Stimulated activated naive CD8-positive, alpha-beta T cell treated with anti-CD3 and anti-CD28 coated beads, Interleukin-15, Interleukin-2, amounts not matched to agents 100 U/mL and 50 U/mL, for 24 hours (primary cell): ENCODE measurements around the gene NTSR2.
"Not testable (repeated sequence)": the region's sequence is repeated elsewhere in the genome, so short reads cannot be mapped to it uniquely, and the experiment has no call there.

ENCODE experiments used
- ATAC-seq: fragments of 150-1000 bp; cut with Tn5 transposase; one replicate; pipeline ENCODE4 v1.10.0; 2021
- DNase-seq: peaks from one replicate; pipeline ENCODE4 v3.0.0; 2021

The NTSR2 gene

GRCh38 chr2:11679486-11680181, 9.6 kb upstream of the NTSR2 start:
- ATAC-seq = no peak
- DNase-seq = no peak

- no peak for ATAC-seq
These were observed 9.0 kb upstream of the NTSR2 start for GRCh38 chr2:11679016-11679415.

GRCh38 chr2:11678306-11678960, 8.4 kb upstream of the NTSR2 start:
- ATAC-seq = no peak
- no peak for DNase-seq

More at GRCh38 chr2:11679016-11679415, 9.0 kb upstream of the NTSR2 start:
- DNase-seq = no peak

- no peak for ATAC-seq
These were observed 7.4 kb upstream of the NTSR2 start for GRCh38 chr2:11677136-11678055.

GRCh38 chr2:11676640-11677039, 6.6 kb upstream of the NTSR2 start:
- no peak for DNase-seq
- ATAC-seq = no peak

More at GRCh38 chr2:11677136-11678055, 7.4 kb upstream of the NTSR2 start:
- no peak for DNase-seq

- DNase-seq = no peak
These were observed 5.6 kb upstream of the NTSR2 start for GRCh38 chr2:11675423-11676112.

GRCh38 chr2:11674983-11675382, 5.0 kb upstream of the NTSR2 start:
- no peak for DNase-seq
- ATAC-seq = no peak

More at GRCh38 chr2:11675423-11676112, 5.6 kb upstream of the NTSR2 start:
- ATAC-seq = no peak

- ATAC-seq (no peak), DNase-seq (no peak)
These were observed 2.4 kb upstream of the NTSR2 start for GRCh38 chr2:11672407-11672806.

- DNase-seq = no peak
- no peak for ATAC-seq
These were observed 1.9 kb downstream of the NTSR2 start for GRCh38 chr2:11667866-11668637.

GRCh38 chr2:11667194-11667593, 2.8 kb downstream of the NTSR2 start:
- ATAC-seq (no peak), DNase-seq (no peak)

- DNase-seq = no peak
- ATAC-seq = no peak
These were observed 4.3 kb downstream of the NTSR2 start for GRCh38 chr2:11665510-11666362.

- DNase-seq = no peak
- ATAC-seq = no peak
These were observed 5.0 kb downstream of the NTSR2 start for GRCh38 chr2:11665028-11665427.

- ATAC-seq (no peak), DNase-seq (no peak)
These were observed 6.6 kb downstream of the NTSR2 start for GRCh38 chr2:11663427-11663826.

- DNase-seq = no peak
- no peak for ATAC-seq
These were observed 7.1 kb downstream of the NTSR2 start for GRCh38 chr2:11662882-11663281.

GRCh38 chr2:11661891-11662435, 8.0 kb downstream of the NTSR2 start:
- ATAC-seq = no peak

GRCh38 chr2:11660396-11660795, 9.6 kb downstream of the NTSR2 start:
- DNase-seq, ATAC-seq: not testable (repeated sequence)

More at GRCh38 chr2:11661891-11662435, 8.0 kb downstream of the NTSR2 start:
- no peak for DNase-seq

- ATAC-seq (no peak), DNase-seq (no peak)
These were observed 10.1 kb downstream of the NTSR2 start for GRCh38 chr2:11659851-11660250.

- ATAC-seq (no peak), DNase-seq (no peak)
These were observed 10.9 kb downstream of the NTSR2 start for GRCh38 chr2:11659115-11659475.

GRCh38 chr2:11658208-11659114, 11.5 kb downstream of the NTSR2 start:
- ATAC-seq (no peak), DNase-seq (no peak)
